Neuron (in vitro differentiated cells): ENCODE data around the gene TTC4.
A peak's percentile ranks its signal among the peaks of the same experiment; 100 is the strongest.

Experiments used
- H2AFZ ChIP-seq: one replicate; pipeline ENCODE4 v1.6.1; 2013; ENCODE audit warnings: low read depth, mild to moderate bottlenecking, inconsistent platforms, low read length, moderate library complexity
- H3K27me3 ChIP-seq: one replicate; pipeline ENCODE4 v1.6.1; 2013; ENCODE audit warnings: low read length; ENCODE audit not compliant: insufficient read depth
- H3K36me3 ChIP-seq: one replicate; pipeline ENCODE4 v1.6.1; 2013; ENCODE audit warnings: low read length; ENCODE audit not compliant: insufficient read depth
- H3K4me1 ChIP-seq: one replicate; pipeline ENCODE4 v1.6.1; 2013; ENCODE audit warnings: low read length; ENCODE audit not compliant: insufficient read depth
- H3K4me3 ChIP-seq: 2 replicates; pipeline ENCODE4 v1.5.1; 2013; ENCODE audit warnings: mild to moderate bottlenecking, low read length, moderate library complexity
- H3K9me3 ChIP-seq: one replicate; pipeline ENCODE4 v1.6.1; 2013; ENCODE audit warnings: low read length

The TTC4 gene

GRCh38 chr1:54715493-54716298, at the start of gene TTC4:
Gene TTC4 (plus strand): TSS chr1:54715861. CDS start chr1:54715909, 48 bp downstream.
- Histone ChIP-seq H2AFZ (peak within 1 kb of the TSS; percentile 97), H3K27me3 (peaks cover 12% of the 10 kb centered on the region), H3K9me3 (no peaks in the 10 kb centered on the region), H3K36me3 (peaks cover 30% of the 10 kb centered on the region), H3K4me1 (peaks cover 14% of the 10 kb centered on the region), H3K4me3 (peak within 1 kb of the TSS; percentile 90)

- Histone ChIP-seq H3K27me3 (no peaks in the 10 kb centered on the region), H2AFZ (no peak overlapping the region), H3K9me3 (no peaks in the 10 kb centered on the region), H3K4me1 (no peaks in the 10 kb centered on the region), H3K36me3 (no peaks in the 10 kb centered on the region), H3K4me3 (no peak overlapping the region)
Measured at GRCh38 chr1:54666333-54666732, 49.3 kb upstream of the TTC4 start.

GRCh38 chr1:54667797-54668196, 47.9 kb upstream of the TTC4 start:
- no peak overlapping the region for H2AFZ ChIP-seq
- H3K4me1 ChIP-seq, result no peaks in the 10 kb centered on the region
- H3K9me3 ChIP-seq, result no peaks in the 10 kb centered on the region
- no peaks in the 10 kb centered on the region for H3K36me3 ChIP-seq
- no peaks in the 10 kb centered on the region for H3K27me3 ChIP-seq
- H3K4me3 ChIP-seq, result no peak overlapping the region

GRCh38 chr1:54668567-54668966, 47.1 kb upstream of the TTC4 start:
- no peaks in the 10 kb centered on the region for H3K4me1 ChIP-seq
- no peak overlapping the region for H3K4me3 ChIP-seq
- H3K9me3 ChIP-seq, result no peaks in the 10 kb centered on the region
- no peak overlapping the region for H2AFZ ChIP-seq
- no peaks in the 10 kb centered on the region for H3K27me3 ChIP-seq
- H3K36me3 ChIP-seq, result no peaks in the 10 kb centered on the region

- Histone ChIP-seq H2AFZ (no peak overlapping the region), H3K4me1 (no peaks in the 10 kb centered on the region), H3K4me3 (no peak overlapping the region), H3K9me3 (peaks cover 2% of the 10 kb centered on the region), H3K27me3 (no peaks in the 10 kb centered on the region), H3K36me3 (no peaks in the 10 kb centered on the region)
Measured at GRCh38 chr1:54671985-54672608, 43.6 kb upstream of the TTC4 start.

GRCh38 chr1:54678776-54679643, 36.7 kb upstream of the TTC4 start:
- H3K4me1 ChIP-seq, result peaks cover 14% of the 10 kb centered on the region
- no peak overlapping the region for H3K4me3 ChIP-seq
- no peak overlapping the region for H2AFZ ChIP-seq
- H3K9me3 ChIP-seq, result peaks cover 2% of the 10 kb centered on the region
- H3K36me3 ChIP-seq, result no peaks in the 10 kb centered on the region
- H3K27me3 ChIP-seq, result no peaks in the 10 kb centered on the region

- no peaks in the 10 kb centered on the region for H3K27me3 ChIP-seq
- H2AFZ ChIP-seq, result no peak overlapping the region
- no peaks in the 10 kb centered on the region for H3K36me3 ChIP-seq
- H3K9me3 ChIP-seq, result no peaks in the 10 kb centered on the region
- H3K4me3 ChIP-seq, result no peak overlapping the region
- H3K4me1 ChIP-seq, result peaks cover 14% of the 10 kb centered on the region
Measured at GRCh38 chr1:54679706-54680105, 36.0 kb upstream of the TTC4 start.

- H3K36me3 ChIP-seq, result no peaks in the 10 kb centered on the region
- no peak overlapping the region for H3K4me3 ChIP-seq
- H2AFZ ChIP-seq, result no peak overlapping the region
- H3K27me3 ChIP-seq, result no peaks in the 10 kb centered on the region
- peaks cover 14% of the 10 kb centered on the region for H3K4me1 ChIP-seq
- H3K9me3 ChIP-seq, result no peaks in the 10 kb centered on the region
Measured at GRCh38 chr1:54680387-54680786, 35.3 kb upstream of the TTC4 start.

GRCh38 chr1:54681358-54681757, 34.3 kb upstream of the TTC4 start:
- Histone ChIP-seq H3K9me3 (no peaks in the 10 kb centered on the region), H3K36me3 (no peaks in the 10 kb centered on the region), H3K4me3 (no peak overlapping the region), H3K27me3 (no peaks in the 10 kb centered on the region), H2AFZ (no peak overlapping the region), H3K4me1 (peaks cover 14% of the 10 kb centered on the region)

GRCh38 chr1:54683453-54683852, 32.2 kb upstream of the TTC4 start:
- Histone ChIP-seq H3K9me3 (no peaks in the 10 kb centered on the region), H3K4me1 (peaks cover 14% of the 10 kb centered on the region), H3K27me3 (no peaks in the 10 kb centered on the region), H3K36me3 (no peaks in the 10 kb centered on the region), H3K4me3 (no peak overlapping the region), H2AFZ (no peak overlapping the region)

GRCh38 chr1:54685335-54685905, 30.2 kb upstream of the TTC4 start:
- no peak overlapping the region for H3K4me3 ChIP-seq
- H3K27me3 ChIP-seq, result no peaks in the 10 kb centered on the region
- no peak overlapping the region for H2AFZ ChIP-seq
- no peaks in the 10 kb centered on the region for H3K36me3 ChIP-seq
- H3K4me1 ChIP-seq, result peaks cover 14% of the 10 kb centered on the region
- no peaks in the 10 kb centered on the region for H3K9me3 ChIP-seq

- Histone ChIP-seq H3K9me3 (no peaks in the 10 kb centered on the region), H3K4me3 (no peak overlapping the region), H3K36me3 (no peaks in the 10 kb centered on the region), H3K27me3 (no peaks in the 10 kb centered on the region), H2AFZ (no peak overlapping the region), H3K4me1 (peaks cover 9% of the 10 kb centered on the region)
Measured at GRCh38 chr1:54686155-54686554, 29.5 kb upstream of the TTC4 start.

- Histone ChIP-seq H3K4me1 (no peaks in the 10 kb centered on the region), H3K36me3 (no peaks in the 10 kb centered on the region), H3K27me3 (peaks cover 2% of the 10 kb centered on the region), H2AFZ (no peak overlapping the region), H3K9me3 (no peaks in the 10 kb centered on the region), H3K4me3 (no peak overlapping the region)
Measured at GRCh38 chr1:54694771-54695170, 20.9 kb upstream of the TTC4 start.
